ENCODE results near the gene DTWD2.

The DTWD2 gene

DNA sequence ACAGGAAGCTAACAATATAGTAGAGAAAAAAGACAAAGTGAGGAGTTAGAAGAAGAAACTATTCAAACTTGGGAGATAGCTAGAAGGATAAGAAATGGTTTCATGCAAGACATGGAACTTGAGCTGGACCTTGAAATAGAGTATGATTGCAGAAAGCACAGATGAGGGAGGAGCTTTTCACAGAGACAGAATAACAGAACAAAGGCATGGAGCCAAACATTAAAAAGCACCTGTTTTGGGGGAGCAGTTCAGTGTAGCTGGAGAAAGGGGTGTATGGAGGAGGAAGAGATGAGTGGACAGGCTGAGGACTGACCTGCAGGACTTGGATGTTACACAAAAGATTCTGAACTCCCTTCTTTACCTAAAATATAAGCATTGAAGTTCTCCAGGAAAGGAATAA is 25.2 kb downstream of the DTWD2 start:
- no peaks in the 10 kb centered on the region for H3K9me2 ChIP-seq (replicated peaks; ENCODE audit: low read depth, low read length)
- H3K9ac ChIP-seq (ENCODE audit: low read depth, low read length, poor library complexity, severe bottlenecking): no peak overlapping the region
- H3K36me3 ChIP-seq (ENCODE audit: insufficient read depth, low read length): no peaks in the 10 kb centered on the region
- no peaks in the 10 kb centered on the region for H3K4me1 ChIP-seq (ENCODE audit: insufficient read depth, low read length, poor library complexity, severe bottlenecking)
- H3K9me3 ChIP-seq (ENCODE audit: insufficient read depth, low read depth, low read length): no peaks in the 10 kb centered on the region
- H3K27me3 ChIP-seq (ENCODE audit: insufficient read depth, low read length, poor library complexity, severe bottlenecking): no peaks in the 10 kb centered on the region
- no peak overlapping the region for H3K4me2 ChIP-seq (ENCODE audit: low read depth, low read length, poor library complexity, severe bottlenecking)
- H2AFZ ChIP-seq (ENCODE audit: low read length): no peak overlapping the region
- H3K79me2 ChIP-seq (ENCODE audit: insufficient read depth, low read length): no peaks in the 10 kb centered on the region
- H3K4me3 ChIP-seq (ENCODE audit: low read length, poor library complexity, severe bottlenecking): no peak overlapping the region
- no peak for TF ChIP-seq EZH2phosphoT487 (IDR thresholded peaks at IDR 0.05; ENCODE audit: borderline replicate concordance)
- TF ChIP-seq, protein P1, sequence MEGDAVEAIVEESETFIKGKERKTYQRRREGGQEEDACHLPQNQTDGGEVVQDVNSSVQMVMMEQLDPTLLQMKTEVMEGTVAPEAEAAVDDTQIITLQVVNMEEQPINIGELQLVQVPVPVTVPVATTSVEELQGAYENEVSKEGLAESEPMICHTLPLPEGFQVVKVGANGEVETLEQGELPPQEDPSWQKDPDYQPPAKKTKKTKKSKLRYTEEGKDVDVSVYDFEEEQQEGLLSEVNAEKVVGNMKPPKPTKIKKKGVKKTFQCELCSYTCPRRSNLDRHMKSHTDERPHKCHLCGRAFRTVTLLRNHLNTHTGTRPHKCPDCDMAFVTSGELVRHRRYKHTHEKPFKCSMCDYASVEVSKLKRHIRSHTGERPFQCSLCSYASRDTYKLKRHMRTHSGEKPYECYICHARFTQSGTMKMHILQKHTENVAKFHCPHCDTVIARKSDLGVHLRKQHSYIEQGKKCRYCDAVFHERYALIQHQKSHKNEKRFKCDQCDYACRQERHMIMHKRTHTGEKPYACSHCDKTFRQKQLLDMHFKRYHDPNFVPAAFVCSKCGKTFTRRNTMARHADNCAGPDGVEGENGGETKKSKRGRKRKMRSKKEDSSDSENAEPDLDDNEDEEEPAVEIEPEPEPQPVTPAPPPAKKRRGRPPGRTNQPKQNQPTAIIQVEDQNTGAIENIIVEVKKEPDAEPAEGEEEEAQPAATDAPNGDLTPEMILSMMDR (conservative IDR thresholded peaks at IDR 0.05; ENCODE audit: low read length): no peak
- no peaks in the 10 kb centered on the region for H4K20me1 ChIP-seq (ENCODE audit: insufficient read depth, low read length, poor library complexity, severe bottlenecking)
- no peaks in the 10 kb centered on the region for H3F3A ChIP-seq (ENCODE audit: low read depth)

DNA sequence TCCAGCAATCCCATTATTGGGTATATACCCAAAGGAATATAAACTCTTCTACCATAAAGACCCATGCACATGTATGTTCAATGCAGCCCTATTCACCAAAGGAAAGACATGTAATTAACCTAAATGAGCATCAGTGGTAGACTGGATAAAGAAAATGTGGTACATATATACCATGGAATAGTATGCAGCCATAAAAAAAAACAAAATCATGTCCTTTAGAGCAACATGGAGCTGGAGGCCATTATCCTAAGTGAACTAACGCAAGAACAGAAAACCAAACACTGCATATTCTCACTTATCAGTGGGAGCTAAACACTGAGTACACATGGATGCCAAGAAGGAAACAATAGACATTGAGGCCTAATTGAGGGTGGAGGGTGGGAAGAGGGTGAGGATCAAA is 27.8 kb downstream of the DTWD2 start:
- Histone ChIP-seq H3K9me2 (replicated peaks; ENCODE audit: low read depth, low read length) (no peaks in the 10 kb centered on the region), H3F3A (ENCODE audit: low read depth) (no peaks in the 10 kb centered on the region), H2AFZ (ENCODE audit: low read length) (no peak overlapping the region), H3K9me3 (ENCODE audit: insufficient read depth, low read depth, low read length) (no peaks in the 10 kb centered on the region), H3K27me3 (ENCODE audit: insufficient read depth, low read length, poor library complexity, severe bottlenecking) (no peaks in the 10 kb centered on the region), H3K9ac (ENCODE audit: low read depth, low read length, poor library complexity, severe bottlenecking) (no peak overlapping the region), H3K36me3 (ENCODE audit: insufficient read depth, low read length) (no peaks in the 10 kb centered on the region), H3K4me3 (ENCODE audit: low read length, poor library complexity, severe bottlenecking) (no peak overlapping the region), H3K4me1 (ENCODE audit: insufficient read depth, low read length, poor library complexity, severe bottlenecking) (no peaks in the 10 kb centered on the region), H4K20me1 (ENCODE audit: insufficient read depth, low read length, poor library complexity, severe bottlenecking) (no peaks in the 10 kb centered on the region), H3K4me2 (ENCODE audit: low read depth, low read length, poor library complexity, severe bottlenecking) (no peak overlapping the region), H3K79me2 (ENCODE audit: insufficient read depth, low read length) (no peaks in the 10 kb centered on the region)
- TF ChIP-seq EZH2phosphoT487 (IDR thresholded peaks at IDR 0.05; ENCODE audit: borderline replicate concordance): no peak
- TF ChIP-seq, protein P1 (conservative IDR thresholded peaks at IDR 0.05; ENCODE audit: low read length): no peak

DNA sequence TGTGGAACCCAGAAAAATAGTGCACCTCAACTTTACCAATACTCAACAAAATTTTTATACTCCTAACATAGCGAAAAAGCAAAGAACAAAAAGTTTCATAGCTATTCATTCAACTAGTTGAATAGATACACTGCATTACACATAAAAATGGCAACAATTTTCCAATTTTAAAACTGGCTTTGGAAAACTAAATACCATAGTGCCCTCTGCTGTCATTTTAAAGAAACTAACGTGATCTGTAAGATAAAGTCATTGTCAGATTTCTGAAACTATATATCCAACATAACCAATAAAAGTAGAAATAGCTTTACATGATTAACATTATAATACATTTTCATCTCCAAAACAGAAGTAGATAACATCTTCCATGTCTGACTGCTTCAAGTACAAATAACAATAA is 31.6 kb downstream of the DTWD2 start:
- no peak overlapping the region for H3K9ac ChIP-seq (ENCODE audit: low read depth, low read length, poor library complexity, severe bottlenecking)
- H3K9me3 ChIP-seq (ENCODE audit: insufficient read depth, low read depth, low read length): no peaks in the 10 kb centered on the region
- H3K9me2 ChIP-seq (replicated peaks; ENCODE audit: low read depth, low read length): no peaks in the 10 kb centered on the region
- no peaks in the 10 kb centered on the region for H3K79me2 ChIP-seq (ENCODE audit: insufficient read depth, low read length)
- no peak overlapping the region for H3K4me2 ChIP-seq (ENCODE audit: low read depth, low read length, poor library complexity, severe bottlenecking)
- TF ChIP-seq, protein P1 (conservative IDR thresholded peaks at IDR 0.05; ENCODE audit: low read length): peak; percentile 57
- TF ChIP-seq EZH2phosphoT487 (IDR thresholded peaks at IDR 0.05; ENCODE audit: borderline replicate concordance): no peak
- no peaks in the 10 kb centered on the region for H3F3A ChIP-seq (ENCODE audit: low read depth)
- H3K4me1 ChIP-seq (ENCODE audit: insufficient read depth, low read length, poor library complexity, severe bottlenecking): no peaks in the 10 kb centered on the region
- H2AFZ ChIP-seq (ENCODE audit: low read length): no peak overlapping the region
- no peaks in the 10 kb centered on the region for H3K36me3 ChIP-seq (ENCODE audit: insufficient read depth, low read length)
- H3K27me3 ChIP-seq (ENCODE audit: insufficient read depth, low read length, poor library complexity, severe bottlenecking): no peaks in the 10 kb centered on the region
- H3K4me3 ChIP-seq (ENCODE audit: low read length, poor library complexity, severe bottlenecking): no peak overlapping the region
- H4K20me1 ChIP-seq (ENCODE audit: insufficient read depth, low read length, poor library complexity, severe bottlenecking): no peaks in the 10 kb centered on the region
